ENCODE measurements around the gene HSPG2. TPM values are rescaled to one million over a fixed set of nuclear protein-coding genes. Genes with fewer than 3 reads are reported as not detected.
A peak's percentile ranks its signal among the peaks of the same experiment; 100 is the strongest.

Gene HSPG2
- total and polyA plus RNA-seq, 2 of the 13 experiments (the other 11 are each of a cell fraction or from before 2014, with no cell fraction given), result 9.1 to 13.1 TPM

GRCh38 chr1:21794656-21795055 is 142.5 kb downstream of the HSPG2 start:
- DNase-seq (ENCODE audit: low spot score), result no peak
- POLR2A ChIA-PET, result no interaction called here
- Histone ChIP-seq H3K36me3 (replicated peaks in 1 of 2; ENCODE audit: control insufficient read depth in 1 of 2, insufficient read depth in 2 of 2, low read length in 2 of 2) (no peaks in the 10 kb centered on the region), H3K4me3 (replicated peaks in 1 of 3; ENCODE audit: insufficient read depth in 1 of 3, low read depth in 2 of 3, low read length in 3 of 3) (no peak overlapping the region), H2AFZ (ENCODE audit: low read length) (no peak overlapping the region), H3K79me2 (ENCODE audit: insufficient read depth, low read length) (no peaks in the 10 kb centered on the region), H3K4me2 (ENCODE audit: low read depth, low read length) (no peak overlapping the region), H3K9ac (ENCODE audit: insufficient read depth, low read depth, low read length) (no peak overlapping the region), H3K27ac (ENCODE audit: extremely low read length, insufficient read depth, low read length) (no peak overlapping the region), H4K20me1 (ENCODE audit: insufficient read depth, low read length) (no peaks in the 10 kb centered on the region), H3K9me3 (ENCODE audit: low read length) (peaks cover 5% of the 10 kb centered on the region; the same call in 1 of the 2 replicates), H3K4me1 (ENCODE audit: insufficient read depth, low read length) (peaks cover 9% of the 10 kb centered on the region; the same call in 1 of the 2 replicates), H3K27me3 (ENCODE audit: control insufficient read depth in 1 of 2, insufficient read depth in 2 of 2, low read length in 2 of 2) (no peaks in the 10 kb centered on the region)
- TF ChIP-seq KDM6A (CRISPR knock-in tag; IDR thresholded peaks at IDR 0.05; ENCODE audit: low read depth) (no peak), CBX5 (CRISPR knock-in tag; IDR thresholded peaks at IDR 0.05; ENCODE audit: borderline replicate concordance) (no peak), E2F2 (CRISPR knock-in tag; IDR thresholded peaks at IDR 0.05; ENCODE audit: borderline replicate concordance) (no peak), NR0B2 (CRISPR knock-in tag; IDR thresholded peaks at IDR 0.05) (no peak)
- CTCF ChIA-PET (ENCODE audit: low intra/inter-chr PET ratio, low total read pairs), result no interaction called here
- BruUV-seq (replicated peaks), result no TSS peak
- intact Hi-C loops (cut with micrococcal nuclease; ENCODE audit: unreplicated experiment) (no loop called here), in situ Hi-C loops (cut with HindIII; ENCODE audit: extremely low pct_ligation_motif_present, low pct_unique_long_range_greater_than_20kb) (no loop called here)
- ATAC-seq, result no peak
- no peak for FAIRE-seq
- 52% methylated on average over 2 of the region's 2 CpGs for WGBS (ENCODE audit: low lambda C conversion rate)

GRCh38 chr1:21793104-21793503 is 144.0 kb downstream of the HSPG2 start:
- WGBS (ENCODE audit: low lambda C conversion rate), result 7% methylated on average over 2 of the region's 2 CpGs
- intact Hi-C loops (cut with micrococcal nuclease; ENCODE audit: unreplicated experiment) (no loop called here), in situ Hi-C loops (cut with HindIII; ENCODE audit: extremely low pct_ligation_motif_present, low pct_unique_long_range_greater_than_20kb) (no loop called here)
- Histone ChIP-seq H3K4me3 (replicated peaks in 1 of 3; ENCODE audit: insufficient read depth in 1 of 3, low read depth in 2 of 3, low read length in 3 of 3) (no peak overlapping the region), H3K36me3 (replicated peaks in 1 of 2; ENCODE audit: control insufficient read depth in 1 of 2, insufficient read depth in 2 of 2, low read length in 2 of 2) (no peaks in the 10 kb centered on the region), H3K9me3 (ENCODE audit: low read length) (peaks cover 5% of the 10 kb centered on the region; the same call in 1 of the 2 replicates), H3K4me1 (ENCODE audit: insufficient read depth, low read length) (peaks cover 24% of the 10 kb centered on the region), H3K27ac (ENCODE audit: extremely low read length, insufficient read depth, low read length) (no peak overlapping the region), H3K27me3 (ENCODE audit: control insufficient read depth in 1 of 2, insufficient read depth in 2 of 2, low read length in 2 of 2) (no peaks in the 10 kb centered on the region), H3K9ac (ENCODE audit: insufficient read depth, low read depth, low read length) (no peak overlapping the region), H2AFZ (ENCODE audit: low read length) (no peak overlapping the region), H4K20me1 (ENCODE audit: insufficient read depth, low read length) (no peaks in the 10 kb centered on the region), H3K79me2 (ENCODE audit: insufficient read depth, low read length) (no peaks in the 10 kb centered on the region), H3K4me2 (ENCODE audit: low read depth, low read length) (no peak overlapping the region)
- no peak for FAIRE-seq
- DNase-seq (ENCODE audit: low spot score), result no peak
- BruUV-seq (replicated peaks), result no TSS peak
- TF ChIP-seq ZNF121 (CRISPR knock-in tag; IDR thresholded peaks at IDR 0.05) (peak; percentile 54; the same call in 1 of the 2 replicates), MXD3 (CRISPR knock-in tag; IDR thresholded peaks at IDR 0.05) (no peak)
- ChIA-PET POLR2A (no interaction called here), CTCF (ENCODE audit: low intra/inter-chr PET ratio, low total read pairs) (no interaction called here)
- no peak for ATAC-seq
